CD14-positive monocyte (primary cell): Measurements from ENCODE around the gene PTGFRN. TPM values are rescaled to one million over a fixed set of nuclear protein-coding genes. Genes with fewer than 3 reads are reported as not detected.

Source experiments
- DNase-seq, 3 donors: peaks; one replicate each; pipeline ENCODE4 v3.0.0-alpha.2; 2011 to 2022
- H2AFZ ChIP-seq: 2 replicates; pipeline ENCODE4 v1.6.0; 2012; ENCODE audit warnings: mild to moderate bottlenecking, low read depth, low read length, inconsistent platforms; ENCODE audit not compliant: insufficient read depth, poor library complexity, severe bottlenecking
- H3K27ac ChIP-seq, 2 donors: 1 replicate in 1 of 2; 2 replicates in 1 of 2; pipeline ENCODE4 v1.5.1; 2012 to 2013; ENCODE audit warnings: low read length in 2 of 2, control low read depth in 1 of 2, inconsistent platforms in 1 of 2, low read depth in 1 of 2, mild to moderate bottlenecking in 1 of 2
- H3K27me3 ChIP-seq, 2 donors: one replicate each; pipeline versions ENCODE4 v1.6.0 to v1.6.1; 2011 to 2013; ENCODE audit warnings: low read length in 2 of 2; ENCODE audit not compliant: control insufficient read depth in 2 of 2, insufficient read depth in 2 of 2
- H3K36me3 ChIP-seq, 2 donors: replicated peaks in 1 of 2; 1 replicate in 1 of 2; 2 replicates in 1 of 2; pipeline versions ENCODE4 v1.5.1 to v1.6.1; 2012 to 2013; ENCODE audit warnings: low read length in 2 of 2, control low read depth in 1 of 2, inconsistent platforms in 1 of 2, mild to moderate bottlenecking in 1 of 2; ENCODE audit not compliant: insufficient read depth in 2 of 2, control insufficient read depth in 1 of 2
- H3K4me1 ChIP-seq, 2 donors: 1 replicate in 1 of 2; 2 replicates in 1 of 2; pipeline versions ENCODE4 v1.5.1 to v1.6.1; 2012 to 2013; ENCODE audit warnings: low read length in 2 of 2, control low read depth in 1 of 2, inconsistent platforms in 1 of 2, mild to moderate bottlenecking in 1 of 2, moderate library complexity in 1 of 2; ENCODE audit not compliant: insufficient read depth in 2 of 2, control insufficient read depth in 1 of 2
- H3K4me2 ChIP-seq: replicated peaks from 2 replicates; pipeline ENCODE3; 2012; ENCODE audit warnings: low read length, moderate library complexity, mild to moderate bottlenecking; ENCODE audit not compliant: poor library complexity, severe bottlenecking; ENCODE audit errors: extremely low read depth
- H3K4me3 ChIP-seq, 3 experiments: fragments of 200-600 bp in 1 of 3; sonication (generic) in 1 of 3; replicated peaks in 1 of 3; 1 replicate in 2 of 3; 2 replicates in 1 of 3; pipeline ENCODE4 v1.5.1; 2011 to 2013; ENCODE audit warnings: low read length in 3 of 3, mild to moderate bottlenecking in 3 of 3, control low read depth in 2 of 3, low read depth in 2 of 3, inconsistent platforms in 1 of 3, moderate library complexity in 1 of 3
- H3K79me2 ChIP-seq: 2 replicates; pipeline ENCODE4 v1.6.0; 2012; ENCODE audit warnings: mild to moderate bottlenecking, control low read depth, inconsistent platforms, low read length, moderate library complexity; ENCODE audit not compliant: insufficient read depth
- H3K9ac ChIP-seq: 2 replicates; pipeline ENCODE4 v1.6.0; 2017; ENCODE audit warnings: low read length, mild to moderate bottlenecking; ENCODE audit not compliant: insufficient read depth, poor library complexity, severe bottlenecking
- H3K9me3 ChIP-seq, 2 donors: replicated peaks in 1 of 2; 1 replicate in 1 of 2; 2 replicates in 1 of 2; pipeline versions ENCODE4 v1.5.1 to v1.6.1; 2012 to 2013; ENCODE audit warnings: low read length in 2 of 2, control low read depth in 1 of 2; ENCODE audit not compliant: control insufficient read depth in 1 of 2, insufficient read depth in 1 of 2
- H4K20me1 ChIP-seq: 2 replicates; pipeline ENCODE4 v1.6.0; 2012; ENCODE audit warnings: mild to moderate bottlenecking, low read length, control low read depth, moderate library complexity; ENCODE audit not compliant: insufficient read depth
- H3K27ac Mint-ChIP-seq, 7 donors: one replicate each; pipeline ENCODE4 v1.8.0; 2020; ENCODE audit warnings: mild to moderate bottlenecking in 7 of 7, mixed read lengths in 7 of 7, moderate library complexity in 6 of 7, inconsistent platforms in 2 of 7
- H3K27me3 Mint-ChIP-seq, 3 donors: one replicate each; pipeline ENCODE4 v1.8.0; 2021 to 2022; ENCODE audit warnings: low read depth in 3 of 3, mild to moderate bottlenecking in 3 of 3, mixed read lengths in 3 of 3, moderate library complexity in 3 of 3, inconsistent platforms in 1 of 3
- H3K36me3 Mint-ChIP-seq, 2 donors: one replicate each; pipeline ENCODE4 v1.8.0; 2020; ENCODE audit warnings: mixed read lengths in 2 of 2, inconsistent platforms in 1 of 2, mild to moderate bottlenecking in 1 of 2
- H3K4me1 Mint-ChIP-seq: one replicate; pipeline ENCODE4 v1.8.0; 2020; ENCODE audit warnings: mild to moderate bottlenecking, mixed read lengths
- H3K4me3 Mint-ChIP-seq, 2 donors: one replicate each; pipeline ENCODE4 v1.8.0; 2020; ENCODE audit warnings: mild to moderate bottlenecking in 2 of 2, mixed read lengths in 2 of 2, moderate library complexity in 1 of 2
- H3K9me3 Mint-ChIP-seq, 7 donors: one replicate each; pipeline ENCODE4 v1.8.0; 2020 to 2022; ENCODE audit warnings: mixed read lengths in 7 of 7, mild to moderate bottlenecking in 6 of 7, moderate library complexity in 6 of 7, inconsistent platforms in 2 of 7
- WGBS: methylation state at CpG from one replicate; pipeline ENCODE4 v1.1.5; 2013; ENCODE audit warnings: missing lambda C conversion rate; ENCODE audit not compliant: insufficient coverage; 5-methylcytosine and 5-hydroxymethylcytosine counted together
- intact Hi-C, 2 donors: fragments of 100-400 bp; cut with micrococcal nuclease; formaldehyde crosslinking; loops; one replicate each; pipeline versions ENCODE4 v1.15.0 to v1.15.1; 2023
- polyA plus RNA-seq, 3 donors: library from polyadenylated mRNA; depleted of rRNA in 1 of 3; unstranded in 2 of 3; stranded (reverse) in 1 of 3; fragments of 300-500 nt in 2 of 3; fragments of >200 nt in 1 of 3; fragmentation: Illumina TruSeq in 2 of 3; gene quantifications; 1 replicate in 2 of 3; 2 replicates in 1 of 3; pipeline ENCODE4 v1.2.3, GENCODE V29; 2012 to 2021
- TF ChIP-seq, protein P1 (sequence below): fragments of 200-600 bp; IDR thresholded peaks from one replicate; pipeline ENCODE4 v1.8.0; 2022; ENCODE audit warnings: antibody characterized with exemption, mild to moderate bottlenecking

The PTGFRN gene
- polyA plus RNA-seq, 3 donors: 1.5 to 2.9 (median 1.6) TPM

DNA sequence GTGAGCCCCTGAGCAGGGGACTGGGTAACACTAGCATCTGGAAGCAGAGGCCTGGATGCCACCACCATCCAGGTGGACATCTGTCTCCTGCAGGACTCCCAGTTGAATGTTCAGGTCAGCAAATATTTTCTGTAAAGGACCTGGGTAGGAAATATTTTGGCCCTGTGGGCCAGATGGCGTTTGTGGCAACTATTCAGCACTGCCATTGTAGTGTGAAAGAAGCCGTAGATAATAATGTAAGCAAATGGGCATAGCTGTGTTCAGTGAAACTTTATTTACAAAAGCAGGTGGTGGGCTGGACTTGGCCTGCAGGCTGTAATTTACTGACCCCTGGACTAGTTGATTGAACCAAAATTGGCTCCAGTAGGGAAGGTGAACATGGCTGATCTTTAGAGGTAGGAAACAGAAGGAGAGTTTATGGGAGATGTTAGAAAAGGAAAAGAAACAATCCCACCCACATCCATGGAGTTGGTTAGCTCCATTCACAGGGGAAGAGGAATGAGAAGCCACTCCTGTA lies 71.9 kb downstream of the PTGFRN start:
- Histone ChIP-seq H3K27ac (no peak overlapping the region), H3K79me2 (no peaks in the 10 kb centered on the region), H3K4me2 (no peak overlapping the region), H3K4me3 (no peak overlapping the region), H2AFZ (no peak overlapping the region), H3K9ac (no peak overlapping the region), H3K36me3 (no peaks in the 10 kb centered on the region), H3K27me3 (no peaks in the 10 kb centered on the region), H3K4me1 (peaks cover 3 to 4% of the 10 kb centered on the region in 2 donors), H4K20me1 (no peaks in the 10 kb centered on the region), H3K9me3 (no peaks in the 10 kb centered on the region)
- 100% methylated on average over 2 of the region's 2 CpGs for WGBS
- H3K27me3 Mint-ChIP-seq: peaks cover 0 to 9% (median 5%) of the 10 kb centered on the region in 3 donors
- H3K36me3 Mint-ChIP-seq: no peaks in the 10 kb centered on the region
- no peak overlapping the region for H3K4me3 Mint-ChIP-seq
- peaks cover 0 to 4% (median 0%) of the 10 kb centered on the region in 7 donors for H3K9me3 Mint-ChIP-seq
- intact Hi-C loops: loop anchor here in 1 of 2 donors (10.0 kb wide), 1 partner anchor 73 kb away; no protein-coding TSS in a partner anchor
- no peak for DNase-seq
- no peak overlapping the region for H3K27ac Mint-ChIP-seq
- TF ChIP-seq, protein P1, sequence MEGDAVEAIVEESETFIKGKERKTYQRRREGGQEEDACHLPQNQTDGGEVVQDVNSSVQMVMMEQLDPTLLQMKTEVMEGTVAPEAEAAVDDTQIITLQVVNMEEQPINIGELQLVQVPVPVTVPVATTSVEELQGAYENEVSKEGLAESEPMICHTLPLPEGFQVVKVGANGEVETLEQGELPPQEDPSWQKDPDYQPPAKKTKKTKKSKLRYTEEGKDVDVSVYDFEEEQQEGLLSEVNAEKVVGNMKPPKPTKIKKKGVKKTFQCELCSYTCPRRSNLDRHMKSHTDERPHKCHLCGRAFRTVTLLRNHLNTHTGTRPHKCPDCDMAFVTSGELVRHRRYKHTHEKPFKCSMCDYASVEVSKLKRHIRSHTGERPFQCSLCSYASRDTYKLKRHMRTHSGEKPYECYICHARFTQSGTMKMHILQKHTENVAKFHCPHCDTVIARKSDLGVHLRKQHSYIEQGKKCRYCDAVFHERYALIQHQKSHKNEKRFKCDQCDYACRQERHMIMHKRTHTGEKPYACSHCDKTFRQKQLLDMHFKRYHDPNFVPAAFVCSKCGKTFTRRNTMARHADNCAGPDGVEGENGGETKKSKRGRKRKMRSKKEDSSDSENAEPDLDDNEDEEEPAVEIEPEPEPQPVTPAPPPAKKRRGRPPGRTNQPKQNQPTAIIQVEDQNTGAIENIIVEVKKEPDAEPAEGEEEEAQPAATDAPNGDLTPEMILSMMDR: no peak
- peaks cover 10% of the 10 kb centered on the region for H3K4me1 Mint-ChIP-seq

DNA sequence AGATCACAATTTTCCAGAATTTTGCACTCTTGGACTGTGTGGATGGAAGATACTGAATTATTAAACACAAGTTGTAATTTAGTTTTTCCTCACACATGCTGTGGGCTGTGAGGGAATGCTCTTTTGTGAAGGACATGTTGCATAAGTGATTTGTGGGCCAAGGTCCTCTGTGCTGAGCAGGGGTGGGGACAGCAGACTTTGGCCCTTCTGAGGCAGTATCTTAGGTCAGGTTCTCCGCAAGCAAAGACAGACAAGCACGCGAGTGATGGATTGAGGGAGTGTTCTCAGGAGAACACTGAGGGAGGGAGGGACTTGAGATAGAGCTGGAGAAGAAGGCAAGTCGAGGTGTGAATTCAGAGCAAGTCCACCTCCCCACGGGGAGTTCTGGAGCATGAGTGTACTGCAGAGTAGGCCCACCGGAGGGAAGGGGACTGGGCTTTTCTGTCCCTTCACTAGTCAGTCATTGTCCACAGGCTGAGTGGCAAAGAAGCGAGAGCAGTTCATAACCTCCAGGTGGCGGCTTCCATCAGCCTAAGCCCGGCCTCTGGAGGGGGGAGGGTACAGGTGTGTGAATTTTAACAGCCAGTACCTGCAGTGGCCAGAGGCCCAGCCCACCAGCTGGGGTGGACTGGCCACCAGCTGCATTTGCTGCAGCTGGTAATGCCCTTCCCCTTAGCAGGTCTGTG lies 72.7 kb downstream of the PTGFRN start:
- intact Hi-C loops: loop anchor here in 1 of 2 donors (10.0 kb wide), 1 partner anchor 72 kb away; no protein-coding TSS in a partner anchor
- H3K9ac ChIP-seq: no peak overlapping the region
- no peak overlapping the region for H2AFZ ChIP-seq
- Mint-ChIP-seq H3K36me3 (no peaks in the 10 kb centered on the region), H3K27ac (no peak overlapping the region), H3K27me3 (peaks cover 0 to 11% (median 1%) of the 10 kb centered on the region in 3 donors), H3K9me3 (peaks cover 0 to 3% (median 0%) of the 10 kb centered on the region in 7 donors), H3K4me1 (peaks cover 18% of the 10 kb centered on the region), H3K4me3 (no peak overlapping the region)
- H3K9me3 ChIP-seq: no peaks in the 10 kb centered on the region
- WGBS: 100% methylated on average over 6 of the region's 9 CpGs
- no peaks in the 10 kb centered on the region for H3K27me3 ChIP-seq
- no peaks in the 10 kb centered on the region for H4K20me1 ChIP-seq
- TF ChIP-seq, protein P1: no peak
- no peak overlapping the region for H3K27ac ChIP-seq
- no peaks in the 10 kb centered on the region for H3K79me2 ChIP-seq
- no peak for DNase-seq
- no peaks in the 10 kb centered on the region for H3K36me3 ChIP-seq
- H3K4me3 ChIP-seq: no peak overlapping the region
- H3K4me1 ChIP-seq: peaks cover 4 to 12% of the 10 kb centered on the region in 2 donors
- H3K4me2 ChIP-seq: no peak overlapping the region
